KMS-11 (cell line): Measurements from ENCODE around the gene CD47.

Experiments
- H2AFZ ChIP-seq: fragments of 200-600 bp; sonication (generic); 2 replicates; pipeline ENCODE4 v1.6.1; 2016; ENCODE audit warnings: antibody characterized with exemption, mixed run types, low read depth
- H3K27ac ChIP-seq: fragments of 200-600 bp; sonication (generic); 2 replicates; pipeline ENCODE4 v1.6.1; 2016; ENCODE audit warnings: mild to moderate bottlenecking, mixed run types
- H3K27me3 ChIP-seq: fragments of 200-600 bp; sonication (generic); 2 replicates; pipeline ENCODE4 v1.6.1; 2017; ENCODE audit warnings: mild to moderate bottlenecking, low read depth, mixed run types, moderate library complexity; ENCODE audit not compliant: insufficient read depth
- H3K36me3 ChIP-seq: fragments of 200-600 bp; sonication (generic); 2 replicates; pipeline ENCODE4 v1.6.1; 2017; ENCODE audit warnings: mild to moderate bottlenecking, mixed run types; ENCODE audit not compliant: insufficient read depth
- H3K4me1 ChIP-seq: fragments of 200-600 bp; sonication (generic); 2 replicates; pipeline ENCODE4 v1.6.1; 2016; ENCODE audit warnings: mild to moderate bottlenecking, low read depth, mixed run types; ENCODE audit not compliant: poor library complexity, severe bottlenecking
- H3K4me2 ChIP-seq: fragments of 200-600 bp; sonication (generic); 2 replicates; pipeline ENCODE4 v1.7.0; 2016; ENCODE audit warnings: mild to moderate bottlenecking, mixed run types
- H3K4me3 ChIP-seq: fragments of 200-600 bp; sonication (generic); IDR thresholded peaks from 2 replicates; pipeline ENCODE4 v1.6.1; 2017; ENCODE audit warnings: low read depth, low read length, mixed read lengths; ENCODE audit not compliant: insufficient read depth
- H3K79me2 ChIP-seq: fragments of 200-600 bp; sonication (generic); 2 replicates; pipeline ENCODE4 v1.6.1; 2016; ENCODE audit warnings: low read depth, mixed run types; ENCODE audit not compliant: insufficient read depth
- H3K9ac ChIP-seq: fragments of 200-600 bp; sonication (generic); 2 replicates; pipeline ENCODE4 v1.6.1; 2016; ENCODE audit warnings: mild to moderate bottlenecking, mixed run types
- H4K20me1 ChIP-seq: fragments of 200-600 bp; sonication (generic); 2 replicates; pipeline ENCODE4 v1.6.1; 2016; ENCODE audit warnings: mild to moderate bottlenecking, mixed run types; ENCODE audit not compliant: insufficient read depth
- CTCF ChIP-seq: fragments of 200-600 bp; sonication (generic); conservative IDR thresholded peaks from 2 replicates; pipeline ENCODE4 v1.6.1; 2017; ENCODE audit warnings: low read depth, mild to moderate bottlenecking, antibody characterized with exemption, low read length, moderate library complexity, mixed read lengths

CD47 gene

DNA sequence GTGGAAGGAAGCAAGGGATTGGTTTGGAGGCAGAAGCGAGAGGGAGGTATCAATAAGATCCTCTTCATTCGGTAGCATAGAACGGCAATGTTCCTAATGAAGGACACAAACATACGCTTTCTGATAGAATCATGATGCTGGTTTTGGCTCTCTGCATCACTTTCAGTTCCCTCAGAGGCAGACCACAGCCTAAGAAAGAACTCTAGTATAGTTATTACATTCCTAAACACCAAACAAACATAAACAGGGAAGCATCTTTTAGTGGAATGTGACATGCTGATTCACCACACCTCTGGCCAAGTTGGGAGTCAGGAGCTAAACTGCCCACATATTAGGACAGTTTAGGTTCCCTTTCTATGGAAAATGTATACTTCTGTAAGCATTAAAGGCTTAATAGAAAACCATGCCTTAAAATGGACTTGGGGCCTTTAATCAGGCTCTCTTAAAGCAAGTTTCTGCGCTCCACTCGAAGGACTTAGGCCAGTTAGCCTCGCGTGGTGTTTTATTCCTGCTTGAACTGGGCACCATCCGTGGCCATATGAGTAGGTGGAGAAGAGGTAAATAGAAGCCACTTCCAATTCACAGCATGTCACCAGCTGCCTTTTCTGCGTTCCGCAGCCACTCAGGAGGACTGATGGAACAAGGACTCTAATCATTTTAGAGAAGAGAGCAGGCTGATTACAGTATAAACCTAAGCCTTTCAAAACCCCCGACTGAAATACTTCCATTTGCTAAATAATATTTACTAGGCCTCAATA, 53.7 kb downstream of the CD47 start:
- Histone ChIP-seq H2AFZ (no peak overlapping the region), H3K4me2 (no peak overlapping the region), H3K9ac (no peak overlapping the region), H3K4me3 (no peak overlapping the region), H4K20me1 (no peaks in the 10 kb centered on the region), H3K4me1 (no peaks in the 10 kb centered on the region), H3K36me3 (no peaks in the 10 kb centered on the region), H3K79me2 (no peaks in the 10 kb centered on the region), H3K27me3 (no peaks in the 10 kb centered on the region), H3K27ac (no peak overlapping the region)
- TF ChIP-seq CTCF = no peak

DNA sequence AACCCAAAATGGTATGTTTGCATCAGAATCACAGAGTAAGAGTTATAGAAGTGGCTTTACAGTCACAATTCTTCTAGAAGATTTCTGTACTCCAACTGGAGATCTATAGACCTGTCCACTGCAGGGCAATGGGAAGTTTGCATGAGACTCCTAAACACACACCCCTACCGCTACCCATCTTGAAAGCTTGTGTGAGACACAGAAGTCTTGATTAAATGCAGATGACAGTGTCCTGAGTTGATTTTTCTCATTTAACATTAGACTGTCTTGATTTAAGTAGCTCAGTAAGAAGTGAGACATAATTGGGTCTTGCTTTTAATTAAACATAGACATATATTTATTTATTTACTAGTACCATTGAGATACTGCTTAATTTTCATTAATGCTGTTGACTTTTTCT, 54.4 kb downstream of the CD47 start:
- no peaks in the 10 kb centered on the region for H3K27me3 ChIP-seq
- no peak for TF ChIP-seq CTCF
- no peak overlapping the region for H3K4me3 ChIP-seq
- no peak overlapping the region for H2AFZ ChIP-seq
- no peak overlapping the region for H3K27ac ChIP-seq
- H3K79me2 ChIP-seq = no peaks in the 10 kb centered on the region
- no peaks in the 10 kb centered on the region for H4K20me1 ChIP-seq
- H3K9ac ChIP-seq = no peak overlapping the region
- H3K4me2 ChIP-seq = no peak overlapping the region
- H3K36me3 ChIP-seq = no peaks in the 10 kb centered on the region
- H3K4me1 ChIP-seq = no peaks in the 10 kb centered on the region

GRCh38 chr3:108035751-108036150, 55.1 kb downstream of the CD47 start:
- no peak overlapping the region for H3K27ac ChIP-seq
- TF ChIP-seq CTCF = no peak

GRCh38 chr3:108031895-108032294, 58.9 kb downstream of the CD47 start:
- H3K9ac ChIP-seq = no peak overlapping the region
- H3K4me3 ChIP-seq = no peak overlapping the region
- H3K4me1 ChIP-seq = no peaks in the 10 kb centered on the region
- H3K79me2 ChIP-seq = no peaks in the 10 kb centered on the region
- H3K27me3 ChIP-seq = no peaks in the 10 kb centered on the region
- H3K27ac ChIP-seq = no peak overlapping the region
- H4K20me1 ChIP-seq = no peaks in the 10 kb centered on the region
- H3K4me2 ChIP-seq = no peak overlapping the region
- no peak overlapping the region for H2AFZ ChIP-seq
- TF ChIP-seq CTCF = no peak
- H3K36me3 ChIP-seq = no peaks in the 10 kb centered on the region

More at GRCh38 chr3:108035751-108036150, 55.1 kb downstream of the CD47 start:
- no peak overlapping the region for H3K9ac ChIP-seq
- H2AFZ ChIP-seq = no peak overlapping the region
- no peaks in the 10 kb centered on the region for H3K79me2 ChIP-seq
- H3K4me3 ChIP-seq = no peak overlapping the region
- H3K27me3 ChIP-seq = no peaks in the 10 kb centered on the region
- H3K4me1 ChIP-seq = no peaks in the 10 kb centered on the region
- H4K20me1 ChIP-seq = no peaks in the 10 kb centered on the region
- H3K36me3 ChIP-seq = no peaks in the 10 kb centered on the region
- H3K4me2 ChIP-seq = no peak overlapping the region
